ENCODE data around the gene S100A2. TPM values are rescaled to one million over a fixed set of nuclear protein-coding genes. Genes with fewer than 3 reads are reported as not detected.
"Not testable (repeated sequence)": the region's sequence is repeated elsewhere in the genome, so short reads cannot be mapped to it uniquely, and the experiment has no call there.

The S100A2 gene
- total RNA-seq, 2 donors from 2014 or later = 10.1 to 10.7 TPM

DNA sequence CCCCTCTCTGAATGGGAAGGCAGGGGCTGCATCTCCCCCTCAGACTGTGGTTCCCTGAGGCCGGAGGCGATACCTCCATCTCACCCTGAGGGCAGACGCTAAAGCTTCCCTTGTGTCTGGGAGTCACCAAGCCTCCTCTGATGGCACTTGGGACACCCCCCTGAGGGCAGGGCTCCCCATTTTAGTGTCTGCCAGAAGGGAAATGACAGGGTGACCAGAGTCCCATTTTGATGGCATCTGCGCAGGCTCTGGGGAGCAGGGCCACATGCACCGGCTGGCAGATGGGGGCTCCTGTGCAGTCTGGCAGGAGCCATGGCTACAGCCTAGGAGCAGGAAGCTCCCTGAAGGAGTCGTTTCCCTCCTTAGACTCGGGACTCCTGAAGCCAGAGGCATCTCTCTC lies 1.7 kb downstream of the S100A2 start:
- Mint-ChIP-seq H3K9me3 (no peaks in the 10 kb centered on the region), H3K27me3 (no peaks in the 10 kb centered on the region)
- ATAC-seq (replicated peaks) = no peak

DNA sequence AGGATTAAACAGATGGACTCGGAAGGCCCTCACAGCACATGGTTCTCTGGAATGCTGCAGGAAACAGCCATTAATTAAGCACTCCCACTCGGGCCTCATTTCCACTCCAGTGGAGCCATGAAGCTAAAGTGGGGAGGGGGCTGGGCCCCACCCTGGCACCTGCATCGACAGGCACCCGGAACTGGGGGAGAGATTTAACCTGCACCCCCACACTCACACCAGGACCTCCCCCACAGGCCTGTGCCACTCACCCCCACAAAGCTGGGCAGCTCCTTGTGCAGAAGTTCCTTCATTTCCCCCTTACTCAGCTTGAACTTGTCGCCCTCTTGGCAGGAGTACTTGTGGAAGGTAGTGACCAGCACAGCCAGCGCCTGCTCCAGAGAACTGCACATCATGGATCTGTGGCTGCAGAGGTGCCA lies 2.2 kb downstream of the S100A2 start:
- H3K4me3 Mint-ChIP-seq = no peak overlapping the region
- H3K27me3 Mint-ChIP-seq = no peaks in the 10 kb centered on the region
- no peak for ATAC-seq (replicated peaks)
- peak overlapping the region; percentile 38 for H3K27ac Mint-ChIP-seq
- no peaks in the 10 kb centered on the region for H3K9me3 Mint-ChIP-seq
- H3K36me3 Mint-ChIP-seq (ENCODE audit: low read depth) = peaks cover 15% of the 10 kb centered on the region
- H3K4me1 Mint-ChIP-seq = peaks cover 25% of the 10 kb centered on the region

More for the DNA sequence above, 1.7 kb downstream of the S100A2 start:
- Mint-ChIP-seq H3K36me3 (ENCODE audit: low read depth) (peaks cover 18% of the 10 kb centered on the region), H3K4me3 (no peak overlapping the region), H3K27ac (peak overlapping the region; percentile 38), H3K4me1 (peaks cover 30% of the 10 kb centered on the region)

DNA sequence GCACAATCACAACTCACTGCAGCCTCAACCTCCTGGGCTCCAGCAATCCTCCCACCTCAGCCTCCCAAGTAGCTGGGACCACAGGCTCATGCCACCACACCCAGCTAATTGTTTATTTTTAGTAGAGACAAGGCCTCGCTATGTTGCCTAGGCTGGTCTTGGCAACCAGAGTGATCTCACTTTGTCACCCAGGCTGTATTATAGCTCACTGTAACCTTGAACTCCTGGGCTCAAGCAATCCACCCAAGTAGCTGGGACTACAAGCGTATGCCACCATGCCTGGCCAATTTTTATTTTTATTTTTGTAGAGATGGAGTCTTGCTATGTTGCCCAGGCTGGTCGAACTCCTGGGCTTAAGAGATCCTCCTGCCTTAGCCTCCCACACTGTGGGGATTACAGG lies 3.6 kb downstream of the S100A2 start:
- H3K27ac Mint-ChIP-seq = peak overlapping the region; percentile 59
- H3K4me3 Mint-ChIP-seq; H3K36me3 Mint-ChIP-seq (ENCODE audit: low read depth); H3K9me3 Mint-ChIP-seq; ATAC-seq (replicated peaks); H3K27me3 Mint-ChIP-seq: not testable (repeated sequence)
- H3K4me1 Mint-ChIP-seq = peaks cover 13% of the 10 kb centered on the region

DNA sequence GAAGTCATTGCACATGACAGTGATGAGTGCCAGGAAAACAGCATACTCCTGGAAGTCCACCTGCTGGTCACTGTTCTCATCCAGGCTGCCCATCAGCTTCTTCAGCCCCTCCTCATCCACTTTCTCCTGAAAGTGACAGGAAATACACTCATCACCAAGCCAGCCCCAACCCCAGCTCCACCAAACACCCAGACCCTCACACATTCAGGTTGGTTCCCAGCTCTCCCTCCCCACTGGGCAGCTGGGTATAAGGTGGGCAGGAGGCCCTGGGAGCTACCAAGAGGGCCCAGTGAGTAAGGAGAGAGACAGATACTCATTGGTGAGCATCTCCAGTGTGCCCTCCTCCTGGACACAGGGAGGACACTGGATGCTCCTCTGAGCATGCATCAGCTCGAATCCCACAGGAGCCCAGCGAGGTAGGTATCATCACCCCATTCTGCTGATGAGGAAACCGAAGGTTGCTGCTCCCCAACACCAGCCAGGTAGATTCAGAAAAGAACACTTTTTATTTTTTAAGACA lies 4.1 kb downstream of the S100A2 start:
- Mint-ChIP-seq H3K27me3 (no peaks in the 10 kb centered on the region), H3K4me3 (no peak overlapping the region), H3K9me3 (no peaks in the 10 kb centered on the region), H3K4me1 (peaks cover 8% of the 10 kb centered on the region), H3K27ac (peak overlapping the region; percentile 59), H3K36me3 (ENCODE audit: low read depth) (peaks cover 6% of the 10 kb centered on the region)
- no peak for ATAC-seq (replicated peaks)

DNA sequence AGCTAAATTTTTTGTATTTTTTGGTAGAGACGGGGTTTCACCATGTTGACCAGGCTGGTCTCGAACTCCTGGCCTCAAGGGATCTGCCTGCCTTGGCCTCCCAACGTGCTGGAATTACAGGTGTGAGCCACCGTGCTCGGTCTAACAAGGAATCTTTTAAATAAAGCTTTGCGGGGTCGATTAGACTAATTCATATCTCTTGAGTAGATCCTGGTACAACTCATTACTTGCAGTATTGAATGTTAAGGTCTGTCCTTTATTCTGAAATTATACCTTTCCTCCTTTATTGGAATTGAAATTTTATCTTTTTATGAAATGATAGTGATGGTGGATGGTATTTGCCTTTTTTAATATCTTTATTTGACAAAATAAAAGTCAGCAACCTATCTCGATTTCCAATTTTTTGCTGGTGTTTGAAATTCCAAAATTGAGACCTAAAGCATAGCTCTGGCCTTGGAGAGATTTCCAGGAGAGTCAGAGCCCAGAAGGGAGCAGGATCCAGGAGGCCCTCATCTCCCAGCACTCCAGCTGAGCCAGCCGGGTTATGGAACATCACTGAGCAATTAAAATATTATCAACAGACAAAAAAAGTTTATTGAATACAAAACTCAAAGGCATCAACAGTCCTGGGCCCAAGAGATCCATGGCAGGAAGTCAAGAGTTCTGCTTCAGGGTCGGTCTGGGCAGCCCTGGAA lies 4.7 kb downstream of the S100A2 start:
- no peak overlapping the region for H3K4me3 Mint-ChIP-seq
- H3K27ac Mint-ChIP-seq = no peak overlapping the region
- peaks cover 5% of the 10 kb centered on the region for H3K4me1 Mint-ChIP-seq
- no peak for ATAC-seq (replicated peaks)
- peaks cover 4% of the 10 kb centered on the region for H3K36me3 Mint-ChIP-seq (ENCODE audit: low read depth)
- H3K27me3 Mint-ChIP-seq = no peaks in the 10 kb centered on the region
- H3K9me3 Mint-ChIP-seq = no peaks in the 10 kb centered on the region

DNA sequence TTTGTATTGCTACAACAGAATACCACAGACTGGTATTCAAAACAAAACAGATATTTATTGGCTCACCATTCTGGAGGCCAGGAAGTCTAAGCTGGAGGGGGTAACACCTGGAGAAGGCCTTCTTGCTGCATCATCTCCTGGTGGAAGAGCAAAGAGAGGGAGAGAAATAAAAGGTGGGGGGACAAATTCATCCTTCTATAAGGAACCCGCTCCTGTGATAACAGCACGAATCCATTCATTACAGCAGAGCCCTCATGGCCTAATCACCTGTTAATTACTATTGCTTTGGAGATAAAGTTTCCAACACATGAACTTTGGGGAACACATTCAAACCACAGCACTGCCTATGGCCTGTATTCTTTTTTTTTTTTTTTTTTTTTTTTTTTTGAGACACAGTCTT lies 5.4 kb downstream of the S100A2 start:
- Mint-ChIP-seq H3K9me3 (no peaks in the 10 kb centered on the region), H3K4me1 (no peaks in the 10 kb centered on the region), H3K4me3 (no peak overlapping the region), H3K36me3 (ENCODE audit: low read depth) (no peaks in the 10 kb centered on the region), H3K27ac (no peak overlapping the region), H3K27me3 (no peaks in the 10 kb centered on the region)
- no peak for ATAC-seq (replicated peaks)

DNA sequence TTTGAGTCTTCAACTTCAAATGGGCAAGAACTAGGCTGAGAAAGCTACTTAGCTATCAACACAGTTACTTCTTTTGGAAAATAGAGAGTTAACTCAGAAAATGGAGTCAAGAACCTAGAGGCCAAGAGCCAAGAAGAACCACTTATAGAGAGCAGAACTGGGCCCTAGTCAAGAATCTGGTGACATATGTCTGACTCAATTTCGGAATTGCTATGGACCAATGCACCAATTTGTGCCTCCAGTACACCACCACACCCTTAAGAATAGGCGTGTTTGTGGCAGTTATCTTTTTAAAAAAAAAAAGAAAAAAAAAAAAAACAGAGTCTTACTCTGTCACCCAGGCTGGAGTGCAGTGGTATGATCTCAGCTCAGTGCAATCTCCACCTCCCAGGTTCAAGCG lies 7.8 kb downstream of the S100A2 start:
- Mint-ChIP-seq H3K27me3 (no peaks in the 10 kb centered on the region), H3K4me3 (no peak overlapping the region), H3K36me3 (ENCODE audit: low read depth) (no peaks in the 10 kb centered on the region), H3K9me3 (no peaks in the 10 kb centered on the region), H3K4me1 (peaks cover 5% of the 10 kb centered on the region), H3K27ac (no peak overlapping the region)
- no peak for ATAC-seq (replicated peaks)

DNA sequence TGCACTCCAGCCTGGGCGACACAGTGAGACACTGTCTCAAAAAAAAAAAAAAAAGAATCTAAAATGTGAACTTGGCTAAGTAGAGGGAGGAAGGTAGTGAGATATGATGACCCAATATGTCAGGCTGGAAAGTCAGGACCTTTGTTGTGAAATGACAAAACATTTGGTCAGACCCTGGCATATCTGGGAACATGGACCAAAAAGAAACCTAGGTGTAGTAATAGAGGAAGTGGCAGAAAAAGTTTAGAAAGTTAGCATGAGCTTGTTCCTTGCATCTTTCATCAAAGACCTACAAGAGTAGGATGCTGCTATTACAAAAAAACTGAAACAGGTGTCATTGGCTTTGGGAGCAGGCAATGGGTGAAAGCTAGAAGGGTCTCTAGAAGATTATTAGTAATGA lies 9.3 kb downstream of the S100A2 start:
- ATAC-seq (replicated peaks) = no peak

DNA sequence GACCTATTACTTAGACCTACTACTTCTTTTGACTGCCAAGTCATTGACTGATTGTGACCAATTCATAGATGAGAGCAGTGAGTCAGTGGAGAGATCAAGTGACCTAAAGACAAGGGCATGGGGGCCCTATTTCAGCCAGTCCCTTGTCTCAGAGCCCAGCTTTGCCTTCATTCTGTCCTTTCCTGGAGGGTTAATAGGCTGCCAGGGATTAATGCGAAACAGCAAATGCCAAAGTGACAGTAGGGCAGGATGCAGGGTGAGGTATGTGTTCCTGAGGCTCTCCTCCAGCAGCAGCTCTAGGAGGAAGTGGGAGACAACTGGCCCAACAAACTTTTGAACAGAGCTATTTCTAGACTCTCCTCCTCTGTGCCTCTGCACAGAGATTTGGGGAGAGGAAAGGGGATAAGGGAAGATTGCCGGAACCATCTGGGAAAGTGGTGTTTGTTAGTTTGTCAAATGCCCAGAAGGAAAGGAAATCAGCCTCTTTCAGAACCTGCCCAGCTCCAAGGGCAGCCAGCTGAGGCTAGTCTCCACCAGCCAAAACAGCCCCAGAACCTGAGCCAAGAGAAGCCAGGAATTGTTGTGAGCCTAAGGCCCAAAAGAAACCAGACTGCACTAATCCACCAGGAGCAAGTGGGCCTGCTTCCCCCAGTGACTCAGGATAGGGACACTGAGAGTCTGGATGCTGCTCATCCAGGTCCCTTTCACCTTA lies 11.7 kb downstream of the S100A2 start:
- H3K4me1 Mint-ChIP-seq = peaks cover 9% of the 10 kb centered on the region
- H3K9me3 Mint-ChIP-seq = no peaks in the 10 kb centered on the region
- H3K36me3 Mint-ChIP-seq (ENCODE audit: low read depth) = no peaks in the 10 kb centered on the region
- H3K4me3 Mint-ChIP-seq = no peak overlapping the region
- ATAC-seq (replicated peaks) = peak; percentile 49
- peak overlapping the region; percentile 59 for H3K27ac Mint-ChIP-seq
- H3K27me3 Mint-ChIP-seq = no peaks in the 10 kb centered on the region

More for the DNA sequence above, 9.3 kb downstream of the S100A2 start:
- Mint-ChIP-seq H3K4me1 (peaks cover 5% of the 10 kb centered on the region), H3K4me3 (no peak overlapping the region), H3K27ac (peak overlapping the region; percentile 18), H3K36me3 (ENCODE audit: low read depth) (no peaks in the 10 kb centered on the region), H3K9me3 (no peaks in the 10 kb centered on the region), H3K27me3 (no peaks in the 10 kb centered on the region)

DNA sequence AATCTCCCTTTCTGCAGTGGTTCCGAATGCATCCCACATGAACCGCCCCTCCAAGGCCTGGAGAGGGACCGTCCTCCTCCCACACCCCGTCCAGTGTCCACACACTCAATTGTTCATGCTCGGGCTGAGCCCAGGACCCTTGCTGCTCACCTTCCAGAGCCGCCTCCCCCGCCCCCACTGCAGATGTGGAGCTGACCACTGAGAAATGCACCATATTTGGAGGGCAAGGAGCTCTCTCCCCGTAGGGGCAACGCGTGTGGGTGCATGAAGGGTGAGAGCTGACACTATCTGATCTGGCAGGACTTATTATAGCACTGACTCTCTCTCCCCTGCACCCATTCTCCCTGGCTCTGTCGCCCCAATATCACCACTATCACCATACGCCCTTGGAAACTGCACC lies 12.5 kb downstream of the S100A2 start:
- Mint-ChIP-seq H3K9me3 (no peaks in the 10 kb centered on the region), H3K36me3 (ENCODE audit: low read depth) (no peaks in the 10 kb centered on the region)

DNA sequence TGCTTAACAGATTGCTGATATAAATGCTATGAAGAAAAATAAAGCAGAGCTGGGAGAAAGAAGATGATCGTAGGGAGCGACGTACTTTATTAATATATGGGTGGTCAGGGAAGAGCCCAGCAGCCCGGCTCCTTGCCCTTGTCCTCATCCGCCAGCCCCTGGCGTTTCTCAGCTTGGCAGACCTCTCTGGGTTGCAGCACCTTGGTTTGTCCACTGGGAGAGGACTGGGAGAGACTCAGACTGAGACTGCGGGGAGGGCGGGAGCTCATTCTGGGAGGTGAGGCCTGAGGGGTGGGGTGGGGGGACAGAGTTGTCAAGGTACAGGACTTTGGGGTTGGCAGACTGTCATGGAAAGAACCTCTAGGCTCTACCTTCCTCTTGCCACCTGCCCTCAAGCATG lies 13.3 kb downstream of the S100A2 start:
- no peak overlapping the region for H3K4me3 Mint-ChIP-seq
- H3K9me3 Mint-ChIP-seq = no peaks in the 10 kb centered on the region
- no peaks in the 10 kb centered on the region for H3K36me3 Mint-ChIP-seq (ENCODE audit: low read depth)
- peaks cover 9% of the 10 kb centered on the region for H3K4me1 Mint-ChIP-seq
- H3K27ac Mint-ChIP-seq = no peak overlapping the region
- ATAC-seq (replicated peaks) = no peak
- H3K27me3 Mint-ChIP-seq = no peaks in the 10 kb centered on the region

More for the DNA sequence above, 12.5 kb downstream of the S100A2 start:
- Mint-ChIP-seq H3K27me3 (no peaks in the 10 kb centered on the region), H3K27ac (peak overlapping the region; percentile 59), H3K4me1 (peaks cover 9% of the 10 kb centered on the region), H3K4me3 (no peak overlapping the region)
- no peak for ATAC-seq (replicated peaks)

DNA sequence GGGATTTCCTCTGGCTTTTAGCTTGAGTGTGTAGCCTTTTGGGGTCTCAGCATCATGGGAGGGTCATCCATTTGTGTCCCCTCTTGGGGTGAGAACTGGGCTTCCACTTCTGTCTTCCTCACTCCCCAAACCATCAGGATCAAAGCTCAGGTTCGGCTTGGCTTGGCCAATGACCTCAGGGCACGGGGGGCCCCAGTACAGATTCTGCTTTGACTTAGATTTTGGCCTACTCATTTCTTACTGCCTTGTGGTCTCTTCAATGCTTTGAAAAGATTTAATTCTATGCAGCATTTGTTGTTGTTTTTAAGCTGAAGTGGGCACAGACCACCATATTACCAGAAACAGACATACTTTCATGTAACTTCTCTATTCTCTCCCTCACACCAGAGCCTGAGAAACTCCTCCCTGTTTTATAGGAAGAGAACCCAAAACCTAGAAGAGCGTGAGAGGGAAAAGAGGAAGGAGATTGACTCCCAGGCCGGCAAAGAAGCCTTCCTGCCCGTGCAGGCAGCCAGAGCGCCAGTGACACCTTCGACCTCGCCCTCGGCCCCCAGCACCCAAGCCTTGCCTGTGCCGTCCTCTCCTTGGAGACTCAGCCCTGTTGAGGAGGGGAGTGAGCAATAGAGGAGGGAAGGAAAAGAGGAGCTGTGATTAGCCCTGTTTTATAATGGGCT lies 14.7 kb downstream of the S100A2 start:
- Mint-ChIP-seq H3K4me1 (peaks cover 11% of the 10 kb centered on the region), H3K27me3 (no peaks in the 10 kb centered on the region), H3K36me3 (ENCODE audit: low read depth) (peaks cover under 1% of the 10 kb centered on the region), H3K4me3 (no peak overlapping the region), H3K9me3 (no peaks in the 10 kb centered on the region), H3K27ac (no peak overlapping the region)
- ATAC-seq (replicated peaks) = no peak

DNA sequence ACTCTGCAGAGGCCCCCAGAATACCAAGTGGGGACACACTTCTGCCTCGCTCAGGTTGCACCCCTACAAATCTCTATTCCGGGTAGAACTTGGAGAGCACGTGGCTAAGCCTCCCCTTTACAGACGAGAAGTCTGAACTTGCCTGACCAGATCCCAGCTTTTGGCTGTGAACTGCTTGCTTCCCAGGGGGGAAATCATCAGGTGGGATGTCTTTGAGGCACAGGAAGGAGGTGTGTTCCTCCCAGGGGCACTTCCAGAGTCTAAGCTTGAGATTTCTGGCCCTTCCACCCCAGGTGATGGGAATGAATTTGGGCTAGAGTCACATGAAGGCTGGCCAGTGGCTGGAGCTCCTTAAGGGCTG lies 15.3 kb downstream of the S100A2 start:
- Mint-ChIP-seq H3K27me3 (no peaks in the 10 kb centered on the region), H3K9me3 (no peaks in the 10 kb centered on the region), H3K4me3 (no peak overlapping the region), H3K36me3 (ENCODE audit: low read depth) (peaks cover 7% of the 10 kb centered on the region), H3K27ac (peak overlapping the region; percentile 10), H3K4me1 (peaks cover 17% of the 10 kb centered on the region)
- ATAC-seq (replicated peaks) = no peak

DNA sequence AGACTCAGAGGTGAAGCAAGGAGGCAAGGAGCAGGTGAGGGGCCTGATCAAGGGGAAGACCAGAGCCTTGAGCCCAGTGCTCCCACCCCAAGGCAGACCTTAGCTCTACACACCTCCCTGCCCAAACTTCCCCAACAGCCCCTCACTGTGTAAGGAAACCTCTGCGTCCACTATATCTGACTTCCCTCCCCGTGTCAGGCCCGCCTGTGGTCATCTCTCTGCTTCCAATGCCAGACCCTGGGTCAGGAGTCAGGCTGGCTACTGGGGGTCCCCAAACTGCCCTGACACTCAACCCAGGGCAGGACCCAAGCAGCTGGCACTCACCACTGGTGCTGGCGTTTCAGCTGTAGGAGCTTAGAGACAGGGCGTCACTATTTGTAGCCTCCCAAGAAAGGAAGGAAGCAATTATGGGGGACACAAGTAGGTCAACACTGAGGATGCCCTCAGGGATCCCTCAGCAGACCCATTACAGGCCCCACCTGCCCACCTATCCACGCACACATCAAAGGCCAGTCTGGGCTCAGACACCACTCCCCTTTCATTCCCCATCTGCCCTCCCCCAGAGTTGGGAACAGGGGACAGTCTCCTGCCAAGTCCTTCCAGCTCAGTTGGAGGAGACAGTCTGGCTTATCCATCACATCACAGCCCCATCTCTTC lies 15.8 kb downstream of the S100A2 start:
- no peaks in the 10 kb centered on the region for H3K9me3 Mint-ChIP-seq
- H3K4me1 Mint-ChIP-seq = peaks cover 18% of the 10 kb centered on the region
- no peak overlapping the region for H3K4me3 Mint-ChIP-seq

More for the DNA sequence above, 15.8 kb downstream of the S100A2 start:
- peaks cover 12% of the 10 kb centered on the region for H3K36me3 Mint-ChIP-seq (ENCODE audit: low read depth)
- H3K27ac Mint-ChIP-seq = peak overlapping the region; percentile 10
- H3K27me3 Mint-ChIP-seq = no peaks in the 10 kb centered on the region
- no peak for ATAC-seq (replicated peaks)

Data from activated T-helper 17 cell treated with anti-CD3 and anti-CD28 coated beads, Interleukin-2, amount 50 U/mL, for 72 hours (primary cell).